ENCODE measurements around the gene ATXN7L2.

DNA sequence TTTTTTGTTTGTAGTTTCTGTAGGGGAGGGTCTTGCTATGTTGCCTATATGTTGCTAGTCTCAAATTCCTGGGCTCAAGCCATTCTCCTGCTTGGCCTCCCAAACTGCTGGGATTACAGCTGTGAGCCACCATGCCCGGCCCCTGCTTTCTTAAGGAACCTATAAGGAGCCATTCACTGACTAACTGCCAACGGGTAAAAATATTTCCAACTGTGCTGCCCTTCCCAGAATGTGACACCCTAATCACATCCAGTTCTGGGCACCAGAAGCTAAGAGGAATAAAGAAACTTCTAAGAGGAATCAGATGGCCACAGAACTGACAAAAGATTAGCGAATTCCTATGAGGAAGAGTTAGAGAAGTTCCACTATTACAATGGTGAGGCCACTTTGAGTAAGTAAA, 10.9 kb upstream of the ATXN7L2 start:
- TF ChIP-seq TAF1 (IDR thresholded peaks at IDR 0.05; ENCODE audit: low read depth) = no peak
- TF ChIP-seq, protein P1, sequence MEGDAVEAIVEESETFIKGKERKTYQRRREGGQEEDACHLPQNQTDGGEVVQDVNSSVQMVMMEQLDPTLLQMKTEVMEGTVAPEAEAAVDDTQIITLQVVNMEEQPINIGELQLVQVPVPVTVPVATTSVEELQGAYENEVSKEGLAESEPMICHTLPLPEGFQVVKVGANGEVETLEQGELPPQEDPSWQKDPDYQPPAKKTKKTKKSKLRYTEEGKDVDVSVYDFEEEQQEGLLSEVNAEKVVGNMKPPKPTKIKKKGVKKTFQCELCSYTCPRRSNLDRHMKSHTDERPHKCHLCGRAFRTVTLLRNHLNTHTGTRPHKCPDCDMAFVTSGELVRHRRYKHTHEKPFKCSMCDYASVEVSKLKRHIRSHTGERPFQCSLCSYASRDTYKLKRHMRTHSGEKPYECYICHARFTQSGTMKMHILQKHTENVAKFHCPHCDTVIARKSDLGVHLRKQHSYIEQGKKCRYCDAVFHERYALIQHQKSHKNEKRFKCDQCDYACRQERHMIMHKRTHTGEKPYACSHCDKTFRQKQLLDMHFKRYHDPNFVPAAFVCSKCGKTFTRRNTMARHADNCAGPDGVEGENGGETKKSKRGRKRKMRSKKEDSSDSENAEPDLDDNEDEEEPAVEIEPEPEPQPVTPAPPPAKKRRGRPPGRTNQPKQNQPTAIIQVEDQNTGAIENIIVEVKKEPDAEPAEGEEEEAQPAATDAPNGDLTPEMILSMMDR (IDR thresholded peaks at IDR 0.05; ENCODE audit: poor library complexity, severe bottlenecking) = no peak
- no peak for TF ChIP-seq POLR2AphosphoS5 (IDR thresholded peaks at IDR 0.05)
